Measurements from ENCODE around the gene C2orf92. TPM values are rescaled to one million over a fixed set of nuclear protein-coding genes. Genes with fewer than 3 reads are reported as not detected.

The C2orf92 gene
- total RNA-seq, 1 experiment from 2014 or later: 6.9 TPM

- H3K9me3 Mint-ChIP-seq (ENCODE audit: low read depth, unreplicated experiment): no peaks in the 10 kb centered on the region
- no peak overlapping the region for H3K4me3 Mint-ChIP-seq (ENCODE audit: low read depth, unreplicated experiment)
- H3K4me1 Mint-ChIP-seq (ENCODE audit: low read depth, unreplicated experiment): no peaks in the 10 kb centered on the region
- no peak for DNase-seq
- intact Hi-C loops (cut with micrococcal nuclease; ENCODE audit: unreplicated experiment): no loop called here
- no peak overlapping the region for H3K27ac Mint-ChIP-seq (ENCODE audit: unreplicated experiment)
- CTCF ChIA-PET: no interaction called here
- no peak for TF ChIP-seq CTCF (IDR thresholded peaks at IDR 0.05; ENCODE audit: unreplicated experiment)
- H3K27me3 Mint-ChIP-seq (ENCODE audit: unreplicated experiment): peaks cover 74% of the 10 kb centered on the region
- BruUV-seq (replicated peaks): no TSS peak
- H3K36me3 Mint-ChIP-seq (ENCODE audit: insufficient read depth, unreplicated experiment): no peaks in the 10 kb centered on the region
Measured at GRCh38 chr2:97715951-97716694, 46.6 kb downstream of the C2orf92 start.

- H3K4me1 Mint-ChIP-seq (ENCODE audit: low read depth, unreplicated experiment): no peaks in the 10 kb centered on the region
- H3K36me3 Mint-ChIP-seq (ENCODE audit: insufficient read depth, unreplicated experiment): no peaks in the 10 kb centered on the region
- no peaks in the 10 kb centered on the region for H3K9me3 Mint-ChIP-seq (ENCODE audit: low read depth, unreplicated experiment)
- no peak overlapping the region for H3K27ac Mint-ChIP-seq (ENCODE audit: unreplicated experiment)
- intact Hi-C loops (cut with micrococcal nuclease; ENCODE audit: unreplicated experiment): no loop called here
- BruUV-seq (replicated peaks): no TSS peak
- H3K4me3 Mint-ChIP-seq (ENCODE audit: low read depth, unreplicated experiment): no peak overlapping the region
- CTCF ChIA-PET: no interaction called here
- peaks cover 68% of the 10 kb centered on the region for H3K27me3 Mint-ChIP-seq (ENCODE audit: unreplicated experiment)
- no peak for TF ChIP-seq CTCF (IDR thresholded peaks at IDR 0.05; ENCODE audit: unreplicated experiment)
- no peak for DNase-seq
Measured at GRCh38 chr2:97716695-97717612, 47.4 kb downstream of the C2orf92 start.

GRCh38 chr2:97717613-97717995 lies 48.1 kb downstream of the C2orf92 start:
- no TSS peak for BruUV-seq (replicated peaks)
- Mint-ChIP-seq H3K36me3 (ENCODE audit: insufficient read depth, unreplicated experiment) (no peaks in the 10 kb centered on the region), H3K9me3 (ENCODE audit: low read depth, unreplicated experiment) (no peaks in the 10 kb centered on the region), H3K4me1 (ENCODE audit: low read depth, unreplicated experiment) (no peaks in the 10 kb centered on the region), H3K27ac (ENCODE audit: unreplicated experiment) (no peak overlapping the region), H3K27me3 (ENCODE audit: unreplicated experiment) (peaks cover 63% of the 10 kb centered on the region), H3K4me3 (ENCODE audit: low read depth, unreplicated experiment) (no peak overlapping the region)
- no peak for DNase-seq
- CTCF ChIA-PET: no interaction called here
- TF ChIP-seq CTCF (IDR thresholded peaks at IDR 0.05; ENCODE audit: unreplicated experiment): no peak
- intact Hi-C loops (cut with micrococcal nuclease; ENCODE audit: unreplicated experiment): no loop called here

- intact Hi-C loops (cut with micrococcal nuclease; ENCODE audit: unreplicated experiment): no loop called here
- Mint-ChIP-seq H3K4me3 (ENCODE audit: low read depth, unreplicated experiment) (no peak overlapping the region), H3K36me3 (ENCODE audit: insufficient read depth, unreplicated experiment) (no peaks in the 10 kb centered on the region), H3K27me3 (ENCODE audit: unreplicated experiment) (peaks cover 63% of the 10 kb centered on the region), H3K27ac (ENCODE audit: unreplicated experiment) (no peak overlapping the region), H3K4me1 (ENCODE audit: low read depth, unreplicated experiment) (no peaks in the 10 kb centered on the region), H3K9me3 (ENCODE audit: low read depth, unreplicated experiment) (no peaks in the 10 kb centered on the region)
- DNase-seq: no peak
- BruUV-seq (replicated peaks): no TSS peak
- CTCF ChIA-PET: no interaction called here
- TF ChIP-seq CTCF (IDR thresholded peaks at IDR 0.05; ENCODE audit: unreplicated experiment): no peak
Measured at GRCh38 chr2:97718051-97718882, 48.8 kb downstream of the C2orf92 start.
